ENCODE results near the gene APLP2.

DNA sequence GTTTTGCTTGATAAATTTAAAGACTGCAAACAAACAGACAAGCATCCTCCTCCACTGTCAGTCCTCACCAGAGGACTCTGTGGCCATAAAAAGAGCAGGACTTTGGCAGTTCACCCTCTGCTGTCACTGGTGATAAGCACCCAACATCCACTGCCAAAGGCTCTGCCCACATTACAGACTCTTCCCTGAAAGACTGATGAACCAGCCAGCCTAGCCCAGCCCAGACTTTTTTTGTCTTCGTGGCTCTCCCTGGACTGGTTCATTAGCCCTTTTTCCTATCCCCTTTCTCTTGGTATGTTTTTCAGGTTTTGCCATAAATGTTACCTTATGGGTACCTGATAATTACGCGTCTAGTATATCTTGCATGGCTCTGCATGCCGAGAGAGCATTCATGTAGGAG, 104.9 kb downstream of the APLP2 start:
- TF ChIP-seq, protein P1, sequence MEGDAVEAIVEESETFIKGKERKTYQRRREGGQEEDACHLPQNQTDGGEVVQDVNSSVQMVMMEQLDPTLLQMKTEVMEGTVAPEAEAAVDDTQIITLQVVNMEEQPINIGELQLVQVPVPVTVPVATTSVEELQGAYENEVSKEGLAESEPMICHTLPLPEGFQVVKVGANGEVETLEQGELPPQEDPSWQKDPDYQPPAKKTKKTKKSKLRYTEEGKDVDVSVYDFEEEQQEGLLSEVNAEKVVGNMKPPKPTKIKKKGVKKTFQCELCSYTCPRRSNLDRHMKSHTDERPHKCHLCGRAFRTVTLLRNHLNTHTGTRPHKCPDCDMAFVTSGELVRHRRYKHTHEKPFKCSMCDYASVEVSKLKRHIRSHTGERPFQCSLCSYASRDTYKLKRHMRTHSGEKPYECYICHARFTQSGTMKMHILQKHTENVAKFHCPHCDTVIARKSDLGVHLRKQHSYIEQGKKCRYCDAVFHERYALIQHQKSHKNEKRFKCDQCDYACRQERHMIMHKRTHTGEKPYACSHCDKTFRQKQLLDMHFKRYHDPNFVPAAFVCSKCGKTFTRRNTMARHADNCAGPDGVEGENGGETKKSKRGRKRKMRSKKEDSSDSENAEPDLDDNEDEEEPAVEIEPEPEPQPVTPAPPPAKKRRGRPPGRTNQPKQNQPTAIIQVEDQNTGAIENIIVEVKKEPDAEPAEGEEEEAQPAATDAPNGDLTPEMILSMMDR (IDR thresholded peaks at IDR 0.05; ENCODE audit: low read depth, low read length): no peak
- no peak for TF ChIP-seq EZH2phosphoT487 (IDR thresholded peaks at IDR 0.05; ENCODE audit: low read depth)

Measured in OCI-LY3 (cell line).